T-helper 1 cell (primary cell): Measurements from ENCODE around the gene MUSTN1.

Source experiments
- DNase-seq, 5 donors: peaks; one replicate each; pipeline ENCODE4 v3.0.0-alpha.2; 2012 to 2020

Gene MUSTN1

DNA sequence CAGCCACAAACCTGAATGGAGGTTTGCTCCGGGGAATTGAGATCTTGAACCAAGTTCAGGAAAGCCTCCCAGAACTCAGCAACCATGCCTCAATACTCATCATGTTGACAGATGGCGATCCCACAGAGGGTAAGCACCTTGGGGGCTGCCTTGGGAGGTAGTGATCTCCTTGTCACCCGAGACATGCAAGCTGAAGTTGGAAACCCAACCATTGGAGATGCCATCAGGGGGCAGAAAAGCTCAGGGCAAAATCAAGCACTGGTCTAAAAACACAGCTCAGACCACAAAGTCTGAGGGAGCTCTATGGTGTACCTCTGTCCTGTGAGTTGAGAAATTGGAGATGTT lies 51.6 kb downstream of the MUSTN1 start:
- no peak for DNase-seq
